SK-N-SH (cell line): Measurements from ENCODE around the gene RNASEH1.

Source experiments
- CTCF ChIP-seq: fragments of 200-600 bp; sonication (generic); IDR thresholded peaks from 2 replicates; pipeline ENCODE4 v1.6.1; 2017; ENCODE audit warnings: antibody characterized with exemption, mild to moderate bottlenecking, moderate library complexity
- EP300 ChIP-seq, 2 experiments: IDR thresholded peaks; 2 replicates each; pipeline versions ENCODE4 v1.4.0 to v1.6.1; 2012; ENCODE audit warnings: borderline replicate concordance in 1 of 2, low read depth in 1 of 2, low read length in 1 of 2
- RAD21 ChIP-seq: IDR thresholded peaks from 2 replicates; pipeline ENCODE4 v1.6.1; 2012; ENCODE audit warnings: mild to moderate bottlenecking, low read length
- TAF1 ChIP-seq: IDR thresholded peaks from 2 replicates; pipeline ENCODE4 v1.6.1; 2012; ENCODE audit warnings: low read depth, mild to moderate bottlenecking, low read length, moderate library complexity, borderline replicate concordance

DNA sequence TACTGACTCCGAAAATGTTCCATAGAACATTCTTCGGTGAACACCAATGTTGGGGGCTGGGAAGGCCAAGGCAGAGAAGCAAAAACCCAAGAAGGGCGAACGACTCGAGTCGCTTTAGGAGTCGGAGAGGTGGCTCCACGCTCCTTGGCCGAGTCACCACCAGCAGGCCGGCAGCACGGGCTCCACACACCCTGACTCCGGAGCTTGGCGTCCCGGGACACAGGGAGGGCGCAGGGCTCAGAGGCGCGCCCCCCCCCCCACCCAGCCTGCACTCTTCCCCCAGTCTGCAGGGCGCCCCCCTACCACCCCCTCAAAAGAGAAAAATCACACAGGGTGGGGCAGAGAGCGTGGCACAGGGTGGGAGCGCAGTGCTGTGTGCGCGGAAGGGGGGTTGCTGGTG lies 31.3 kb downstream of the RNASEH1 start:
- TF ChIP-seq EP300 (IDR thresholded peaks at IDR 0.05; ENCODE audit: borderline replicate concordance in 1 of 2, low read depth in 1 of 2, low read length in 1 of 2) = no peak
- no peak for TF ChIP-seq RAD21
- TF ChIP-seq TAF1 = no peak
- TF ChIP-seq CTCF = no peak
